ENCODE data around the gene ADGRD2.

Gene ADGRD2

DNA sequence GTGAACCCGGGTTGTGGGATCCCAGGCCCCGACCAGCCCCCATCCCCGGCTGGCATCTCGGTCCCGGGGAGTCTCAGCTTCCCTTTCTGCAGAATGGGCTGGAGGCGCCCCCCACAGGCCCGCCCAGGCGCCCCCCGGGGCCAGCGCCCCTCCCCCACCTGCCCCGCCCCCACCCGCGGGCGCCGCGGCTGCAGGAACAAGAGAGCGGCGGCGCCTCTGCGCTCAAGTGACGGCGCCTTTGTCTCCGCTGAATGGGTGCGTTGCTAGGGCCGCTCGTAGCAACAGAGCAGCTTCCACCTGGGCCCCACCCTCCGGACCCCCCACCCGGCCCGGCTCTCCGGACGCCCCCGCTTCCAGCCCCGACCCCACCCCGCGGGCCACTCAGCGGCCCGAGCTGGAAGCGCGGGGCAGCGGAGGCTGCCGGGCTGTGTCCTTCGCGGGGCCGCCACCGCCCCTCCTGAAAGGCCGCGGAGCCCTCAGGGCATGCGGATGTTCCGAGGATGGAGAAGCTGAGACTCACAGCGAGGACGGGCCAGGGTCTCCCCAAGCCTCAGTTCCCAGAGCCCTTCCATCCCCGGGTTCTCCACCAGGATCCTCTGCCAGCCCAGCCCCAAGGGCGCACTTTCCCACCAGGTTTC, 27.5 kb downstream of the ADGRD2 start:
- TF ChIP-seq, protein P1, sequence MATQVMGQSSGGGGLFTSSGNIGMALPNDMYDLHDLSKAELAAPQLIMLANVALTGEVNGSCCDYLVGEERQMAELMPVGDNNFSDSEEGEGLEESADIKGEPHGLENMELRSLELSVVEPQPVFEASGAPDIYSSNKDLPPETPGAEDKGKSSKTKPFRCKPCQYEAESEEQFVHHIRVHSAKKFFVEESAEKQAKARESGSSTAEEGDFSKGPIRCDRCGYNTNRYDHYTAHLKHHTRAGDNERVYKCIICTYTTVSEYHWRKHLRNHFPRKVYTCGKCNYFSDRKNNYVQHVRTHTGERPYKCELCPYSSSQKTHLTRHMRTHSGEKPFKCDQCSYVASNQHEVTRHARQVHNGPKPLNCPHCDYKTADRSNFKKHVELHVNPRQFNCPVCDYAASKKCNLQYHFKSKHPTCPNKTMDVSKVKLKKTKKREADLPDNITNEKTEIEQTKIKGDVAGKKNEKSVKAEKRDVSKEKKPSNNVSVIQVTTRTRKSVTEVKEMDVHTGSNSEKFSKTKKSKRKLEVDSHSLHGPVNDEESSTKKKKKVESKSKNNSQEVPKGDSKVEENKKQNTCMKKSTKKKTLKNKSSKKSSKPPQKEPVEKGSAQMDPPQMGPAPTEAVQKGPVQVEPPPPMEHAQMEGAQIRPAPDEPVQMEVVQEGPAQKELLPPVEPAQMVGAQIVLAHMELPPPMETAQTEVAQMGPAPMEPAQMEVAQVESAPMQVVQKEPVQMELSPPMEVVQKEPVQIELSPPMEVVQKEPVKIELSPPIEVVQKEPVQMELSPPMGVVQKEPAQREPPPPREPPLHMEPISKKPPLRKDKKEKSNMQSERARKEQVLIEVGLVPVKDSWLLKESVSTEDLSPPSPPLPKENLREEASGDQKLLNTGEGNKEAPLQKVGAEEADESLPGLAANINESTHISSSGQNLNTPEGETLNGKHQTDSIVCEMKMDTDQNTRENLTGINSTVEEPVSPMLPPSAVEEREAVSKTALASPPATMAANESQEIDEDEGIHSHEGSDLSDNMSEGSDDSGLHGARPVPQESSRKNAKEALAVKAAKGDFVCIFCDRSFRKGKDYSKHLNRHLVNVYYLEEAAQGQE (IDR thresholded peaks at IDR 0.05; ENCODE audit: insufficient read depth in 1 of 2, low read depth in 2 of 2, low read length in 2 of 2), result no peak
- TF ChIP-seq FOXP2 (optimal IDR thresholded peaks at IDR 0.05; ENCODE audit: borderline replicate concordance, extremely low read depth, extremely low read length, insufficient read depth) (no peak), POLR2AphosphoS5 (IDR thresholded peaks at IDR 0.05; ENCODE audit: low read depth, low read length) (no peak), TAF1 (IDR thresholded peaks at IDR 0.05; ENCODE audit: borderline replicate concordance, insufficient read depth, low read length) (no peak), SIN3A (IDR thresholded peaks at IDR 0.05; ENCODE audit: borderline replicate concordance, insufficient read depth, low read length) (no peak)

- TF ChIP-seq TAF1 (IDR thresholded peaks at IDR 0.05; ENCODE audit: borderline replicate concordance, insufficient read depth, low read length) (no peak), SIN3A (IDR thresholded peaks at IDR 0.05; ENCODE audit: borderline replicate concordance, insufficient read depth, low read length) (no peak), POLR2AphosphoS5 (IDR thresholded peaks at IDR 0.05; ENCODE audit: low read depth, low read length) (no peak)
- TF ChIP-seq, protein P1 (IDR thresholded peaks at IDR 0.05; ENCODE audit: insufficient read depth in 1 of 2, low read depth in 2 of 2, low read length in 2 of 2), result no peak
These were observed 28.1 kb downstream of the ADGRD2 start for GRCh38 chr9:124478354-124478753.

GRCh38 chr9:124479371-124479770, 29.1 kb downstream of the ADGRD2 start:
- TF ChIP-seq POLR2AphosphoS5 (IDR thresholded peaks at IDR 0.05; ENCODE audit: low read depth, low read length) (no peak), FOXP2 (optimal IDR thresholded peaks at IDR 0.05; ENCODE audit: borderline replicate concordance, extremely low read depth, extremely low read length, insufficient read depth) (no peak), SIN3A (IDR thresholded peaks at IDR 0.05; ENCODE audit: borderline replicate concordance, insufficient read depth, low read length) (no peak)
- TF ChIP-seq, protein P1 (IDR thresholded peaks at IDR 0.05; ENCODE audit: insufficient read depth in 1 of 2, low read depth in 2 of 2, low read length in 2 of 2), result no peak

- TF ChIP-seq, protein P1 (IDR thresholded peaks at IDR 0.05; ENCODE audit: insufficient read depth in 1 of 2, low read depth in 2 of 2, low read length in 2 of 2), result no peak
- TF ChIP-seq TAF1 (IDR thresholded peaks at IDR 0.05; ENCODE audit: borderline replicate concordance, insufficient read depth, low read length) (no peak), FOXP2 (optimal IDR thresholded peaks at IDR 0.05; ENCODE audit: borderline replicate concordance, extremely low read depth, extremely low read length, insufficient read depth) (no peak), SIN3A (IDR thresholded peaks at IDR 0.05; ENCODE audit: borderline replicate concordance, insufficient read depth, low read length) (no peak), POLR2AphosphoS5 (IDR thresholded peaks at IDR 0.05; ENCODE audit: low read depth, low read length) (no peak)
These were observed 29.8 kb downstream of the ADGRD2 start for GRCh38 chr9:124479947-124480620.

Measured in PFSK-1 (cell line).